ENCODE data around the gene SLC7A6.

- TF ChIP-seq REST (IDR thresholded peaks at IDR 0.05; ENCODE audit: low read depth, low read length) = no peak
- TF ChIP-seq SMAD1 (IDR thresholded peaks at IDR 0.05; ENCODE audit: low read depth, partially characterized antibody) = no peak
- no peak for TF ChIP-seq YBX1 (IDR thresholded peaks at IDR 0.05)
- no peak for TF ChIP-seq EGR1 (IDR thresholded peaks at IDR 0.05; ENCODE audit: borderline replicate concordance in 1 of 2, low read depth in 2 of 2, low read length in 2 of 2)
- no peak for TF ChIP-seq CREB1 (IDR thresholded peaks at IDR 0.05; ENCODE audit: low read depth)
- TF ChIP-seq IRF3 (IDR thresholded peaks at IDR 0.05) = no peak
- TF ChIP-seq SRF (IDR thresholded peaks at IDR 0.05; ENCODE audit: low read depth in 2 of 2, low read length in 2 of 2) = no peak
- TF ChIP-seq NBN (IDR thresholded peaks at IDR 0.05) = no peak
- no peak for TF ChIP-seq RAD21 (IDR thresholded peaks at IDR 0.05; ENCODE audit: insufficient read depth, low read depth, low read length)
- TF ChIP-seq POLR2A (IDR thresholded peaks at IDR 0.05; ENCODE audit: low read depth, low read length) = no peak
- no peak for TF ChIP-seq FOXM1 (IDR thresholded peaks at IDR 0.05; ENCODE audit: low read depth, low read length)
- no peak for TF ChIP-seq ZNF207 (IDR thresholded peaks at IDR 0.05; ENCODE audit: borderline replicate concordance)
- no peak for TF ChIP-seq EZH2 (IDR thresholded peaks at IDR 0.05; ENCODE audit: borderline replicate concordance, control insufficient read depth, low read depth, low read length)
- TF ChIP-seq USF2 (IDR thresholded peaks at IDR 0.05; ENCODE audit: borderline replicate concordance, low read depth, low read length) = no peak
Observed at GRCh38 chr16:68346892-68347480, 82.7 kb downstream of the SLC7A6 start.

All from GM12878 (cell line).